Measurements from ENCODE around the gene TMEM250.

TMEM250 gene

GRCh38 chr9:136087741-136088480 is 30.8 kb downstream of the TMEM250 start:
- no peak for TF ChIP-seq ZFX (IDR thresholded peaks at IDR 0.05; ENCODE audit: borderline replicate concordance)
- H3K27ac ChIP-seq: no peak overlapping the region

GRCh38 chr9:136086951-136087740 is 31.5 kb downstream of the TMEM250 start:
- H3K27ac ChIP-seq: no peak overlapping the region
- TF ChIP-seq CTCF (IDR thresholded peaks at IDR 0.05) (no peak), ZFX (IDR thresholded peaks at IDR 0.05; ENCODE audit: borderline replicate concordance) (no peak)

GRCh38 chr9:136086213-136086881 is 32.3 kb downstream of the TMEM250 start:
- no peak overlapping the region for H3K27ac ChIP-seq
- TF ChIP-seq ZFX (IDR thresholded peaks at IDR 0.05; ENCODE audit: borderline replicate concordance) (no peak), CTCF (IDR thresholded peaks at IDR 0.05) (no peak)

GRCh38 chr9:136085815-136086212 is 32.9 kb downstream of the TMEM250 start:
- no peak for TF ChIP-seq CTCF (IDR thresholded peaks at IDR 0.05)
- no peak for TF ChIP-seq ZFX (IDR thresholded peaks at IDR 0.05; ENCODE audit: borderline replicate concordance)
- no peak overlapping the region for H3K27ac ChIP-seq

GRCh38 chr9:136084063-136084944 is 34.4 kb downstream of the TMEM250 start:
- TF ChIP-seq ZFX (IDR thresholded peaks at IDR 0.05; ENCODE audit: borderline replicate concordance): no peak
- no peak for TF ChIP-seq CTCF (IDR thresholded peaks at IDR 0.05)
- H3K27ac ChIP-seq: no peak overlapping the region

- TF ChIP-seq CTCF (IDR thresholded peaks at IDR 0.05) (no peak), ZFX (IDR thresholded peaks at IDR 0.05; ENCODE audit: borderline replicate concordance) (no peak)
- no peak overlapping the region for H3K27ac ChIP-seq
Observed at GRCh38 chr9:136083558-136084062, 35.1 kb downstream of the TMEM250 start.

Data from 22Rv1 (cell line).